ENCODE data around the gene COPS4.
"Not testable (repeated sequence)": the region's sequence is repeated elsewhere in the genome, so short reads cannot be mapped to it uniquely, and the experiment has no call there.

- TF ChIP-seq CTCF, POLR2A (IDR thresholded peaks at IDR 0.05): not testable (repeated sequence)
Measured at GRCh38 chr4:83111751-83112141, 76.8 kb downstream of the COPS4 start.

Data from body of pancreas (tissue), 4 donors.